Trophoblast cell (in vitro differentiated cells and primary cell): ENCODE data around the gene ENTPD2.

Experiments
- DNase-seq, 2 donors: peaks; one replicate each; pipeline ENCODE4 v3.0.0-alpha.2; 2016
- H2AFZ ChIP-seq: 2 replicates; pipeline ENCODE4 v1.6.1; 2013; ENCODE audit warnings: low read length, moderate library complexity, mild to moderate bottlenecking; ENCODE audit not compliant: insufficient read depth, poor library complexity
- H2AK5ac ChIP-seq: 2 replicates; pipeline ENCODE4 v1.6.1; 2013; ENCODE audit warnings: mild to moderate bottlenecking, low read length
- H2BK120ac ChIP-seq: 2 replicates; pipeline ENCODE4 v1.6.1; 2013; ENCODE audit warnings: low read length, mild to moderate bottlenecking, moderate library complexity; ENCODE audit not compliant: insufficient read depth, poor library complexity
- H2BK12ac ChIP-seq: 2 replicates; pipeline ENCODE4 v1.6.1; 2013; ENCODE audit warnings: mild to moderate bottlenecking, low read length, moderate library complexity
- H2BK5ac ChIP-seq: 2 replicates; pipeline ENCODE4 v1.6.1; 2013; ENCODE audit warnings: low read length, low read depth, moderate library complexity, mild to moderate bottlenecking; ENCODE audit not compliant: poor library complexity
- H3K14ac ChIP-seq: 2 replicates; pipeline ENCODE4 v1.6.1; 2013; ENCODE audit warnings: mild to moderate bottlenecking, low read length
- H3K18ac ChIP-seq: 2 replicates; pipeline ENCODE4 v1.6.1; 2013; ENCODE audit warnings: mild to moderate bottlenecking, low read length
- H3K23ac ChIP-seq: 2 replicates; pipeline ENCODE4 v1.6.1; 2013; ENCODE audit warnings: low read length
- H3K27ac ChIP-seq: 2 replicates; pipeline ENCODE4 v1.5.1; 2013; ENCODE audit warnings: low read depth, mild to moderate bottlenecking, inconsistent platforms, low read length, moderate library complexity
- H3K27me3 ChIP-seq: 2 replicates; pipeline ENCODE4 v1.6.1; 2013; ENCODE audit warnings: inconsistent platforms, mild to moderate bottlenecking, low read length, moderate library complexity; ENCODE audit not compliant: insufficient read depth
- H3K36me3 ChIP-seq, 2 experiments: 1 replicate in 1 of 2; 2 replicates in 1 of 2; pipeline ENCODE4 v1.6.1; 2013; ENCODE audit warnings: low read length in 2 of 2, mild to moderate bottlenecking in 2 of 2, moderate library complexity in 1 of 2; ENCODE audit not compliant: insufficient read depth in 2 of 2, control insufficient read depth in 1 of 2
- H3K4ac ChIP-seq: 2 replicates; pipeline ENCODE4 v1.6.1; 2013; ENCODE audit warnings: low read depth, mild to moderate bottlenecking, low read length, moderate library complexity
- H3K4me1 ChIP-seq, 2 experiments: 1 replicate in 1 of 2; 2 replicates in 1 of 2; pipeline ENCODE4 v1.6.1; 2013; ENCODE audit warnings: low read length in 2 of 2, mild to moderate bottlenecking in 2 of 2, moderate library complexity in 1 of 2; ENCODE audit not compliant: insufficient read depth in 2 of 2, control insufficient read depth in 1 of 2
- H3K4me2 ChIP-seq: 2 replicates; pipeline ENCODE4 v1.6.1; 2013; ENCODE audit warnings: inconsistent platforms, mild to moderate bottlenecking, low read length, moderate library complexity
- H3K4me3 ChIP-seq: 2 replicates; pipeline ENCODE4 v1.5.1; 2013; ENCODE audit warnings: mild to moderate bottlenecking, low read depth, low read length, inconsistent platforms
- H3K79me1 ChIP-seq: one replicate; pipeline ENCODE4 v1.6.1; 2013; ENCODE audit warnings: low read length
- H3K79me2 ChIP-seq: 2 replicates; pipeline ENCODE4 v1.6.1; 2013; ENCODE audit warnings: low read length, mild to moderate bottlenecking; ENCODE audit not compliant: control insufficient read depth, insufficient read depth, poor library complexity
- H3K9ac ChIP-seq: 2 replicates; pipeline ENCODE4 v1.6.1; 2013; ENCODE audit warnings: mild to moderate bottlenecking, low read length
- H3K9me3 ChIP-seq: 2 replicates; pipeline ENCODE4 v1.6.1; 2013; ENCODE audit warnings: low read depth, mild to moderate bottlenecking, control low read depth, inconsistent platforms, low read length; ENCODE audit not compliant: insufficient read depth
- H4K12ac ChIP-seq: 2 replicates; pipeline ENCODE4 v1.6.1; 2013; ENCODE audit warnings: low read depth, mild to moderate bottlenecking, low read length, moderate library complexity
- H4K8ac ChIP-seq: 2 replicates; pipeline ENCODE4 v1.6.1; 2013; ENCODE audit warnings: low read depth, mild to moderate bottlenecking, low read length, moderate library complexity
- H4K91ac ChIP-seq: one replicate; pipeline ENCODE4 v1.6.1; 2013; ENCODE audit warnings: low read depth, mild to moderate bottlenecking, low read length, moderate library complexity
- WGBS: extraction: QIAGEN DNeasy Blood & Tissue Kit; methylation state at CpG from one replicate; pipeline ENCODE4 v1.1.7; 2013; ENCODE audit warnings: missing lambda C conversion rate; ENCODE audit not compliant: insufficient read length, insufficient coverage; ENCODE audit errors: extremely low coverage; 5-methylcytosine and 5-hydroxymethylcytosine counted together

The ENTPD2 gene

DNA sequence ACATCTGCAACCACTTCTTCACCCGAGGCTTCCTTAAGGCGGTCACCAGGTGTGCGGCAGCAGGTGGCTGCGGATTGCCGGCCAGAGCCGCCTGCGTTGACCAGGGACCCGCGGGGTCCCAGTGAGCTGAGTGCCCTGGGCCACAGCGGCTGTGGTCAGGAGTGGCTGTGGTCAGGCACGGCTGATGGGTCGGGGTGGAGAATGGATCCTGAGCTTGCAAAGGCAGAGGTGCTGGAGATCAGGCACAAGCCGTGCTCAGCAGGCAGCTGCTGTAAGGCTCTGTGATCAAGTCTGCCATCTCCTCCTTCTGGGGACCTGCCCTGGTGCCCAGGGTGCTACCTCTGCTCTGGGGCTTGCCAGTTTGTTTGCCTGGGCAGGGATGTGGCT is 25.5 kb upstream of the ENTPD2 start:
- peaks cover 10 to 14% of the 10 kb centered on the region in 2 experiments for H3K4me1 ChIP-seq
- H4K8ac ChIP-seq: no peak overlapping the region
- no peak overlapping the region for H2AK5ac ChIP-seq
- H3K9ac ChIP-seq: no peak overlapping the region
- H2BK120ac ChIP-seq: no peak overlapping the region
- DNase-seq: no peak
- H3K36me3 ChIP-seq: peaks cover 0 to 2% of the 10 kb centered on the region in 2 experiments
- H2BK5ac ChIP-seq: no peak overlapping the region
- no peaks in the 10 kb centered on the region for H3K79me2 ChIP-seq
- no peak overlapping the region for H2AFZ ChIP-seq
- peaks cover 9% of the 10 kb centered on the region for H3K9me3 ChIP-seq
- no peak overlapping the region for H4K12ac ChIP-seq
- H3K27me3 ChIP-seq: peaks cover 22% of the 10 kb centered on the region
- WGBS: no CpG with 5 or more reads among the region's 13 CpGs
- H4K91ac ChIP-seq: no peak overlapping the region
- no peak overlapping the region for H2BK12ac ChIP-seq
- no peak overlapping the region for H3K4me2 ChIP-seq
- peaks cover 3% of the 10 kb centered on the region for H3K79me1 ChIP-seq
- H3K4ac ChIP-seq: no peak overlapping the region
- H3K27ac ChIP-seq: no peak overlapping the region
- no peak overlapping the region for H3K18ac ChIP-seq
- no peak overlapping the region for H3K14ac ChIP-seq
- no peak overlapping the region for H3K4me3 ChIP-seq
- no peak overlapping the region for H3K23ac ChIP-seq

GRCh38 chr9:137078701-137079400 is 25.0 kb upstream of the ENTPD2 start:
- peak overlapping the region; percentile 90 for H3K4me2 ChIP-seq
- H4K91ac ChIP-seq: no peak overlapping the region
- H2BK5ac ChIP-seq: no peak overlapping the region
- H3K27me3 ChIP-seq: peaks cover 22% of the 10 kb centered on the region
- H3K14ac ChIP-seq: no peak overlapping the region
- no peaks in the 10 kb centered on the region for H3K79me2 ChIP-seq
- no peak overlapping the region for H4K8ac ChIP-seq
- H3K4me3 ChIP-seq: no peak overlapping the region
- H3K9ac ChIP-seq: no peak overlapping the region
- H3K18ac ChIP-seq: no peak overlapping the region
- no peak overlapping the region for H2BK120ac ChIP-seq
- H3K36me3 ChIP-seq: peaks cover 0 to 2% of the 10 kb centered on the region in 2 experiments
- peaks cover 9% of the 10 kb centered on the region for H3K9me3 ChIP-seq
- H3K27ac ChIP-seq: no peak overlapping the region
- WGBS: no CpG with 5 or more reads among the region's 51 CpGs
- peak overlapping the region; percentile 13 for H2AFZ ChIP-seq
- no peak overlapping the region for H3K23ac ChIP-seq
- no peak overlapping the region for H2BK12ac ChIP-seq
- H2AK5ac ChIP-seq: no peak overlapping the region
- no peak overlapping the region for H3K4ac ChIP-seq
- peaks cover 3% of the 10 kb centered on the region for H3K79me1 ChIP-seq
- no peak overlapping the region for H4K12ac ChIP-seq
- H3K4me1 ChIP-seq: peaks cover 10 to 14% of the 10 kb centered on the region in 2 experiments
- peak; percentile 22 to 39 for DNase-seq

- no peak overlapping the region for H3K9ac ChIP-seq
- H2BK120ac ChIP-seq: no peak overlapping the region
- no peak overlapping the region for H3K18ac ChIP-seq
- H3K23ac ChIP-seq: no peak overlapping the region
- H3K14ac ChIP-seq: no peak overlapping the region
- H2BK5ac ChIP-seq: no peak overlapping the region
- H3K79me1 ChIP-seq: peaks cover 3% of the 10 kb centered on the region
- H4K12ac ChIP-seq: no peak overlapping the region
- H3K4me3 ChIP-seq: peak overlapping the region; percentile 71
- no peak overlapping the region for H3K27ac ChIP-seq
- H2AFZ ChIP-seq: peak overlapping the region; percentile 30
- no peak overlapping the region for H2AK5ac ChIP-seq
- H3K36me3 ChIP-seq: peaks cover 0 to 2% of the 10 kb centered on the region in 2 experiments
- H3K79me2 ChIP-seq: no peaks in the 10 kb centered on the region
- peak overlapping the region; percentile 23 for H4K8ac ChIP-seq
- H3K4me1 ChIP-seq: peaks cover 10 to 14% of the 10 kb centered on the region in 2 experiments
- DNase-seq: no peak
- WGBS: no CpG with 5 or more reads among the region's 76 CpGs
- peak overlapping the region; percentile 0 for H4K91ac ChIP-seq
- H2BK12ac ChIP-seq: no peak overlapping the region
- H3K27me3 ChIP-seq: peaks cover 22% of the 10 kb centered on the region
- peaks cover 9% of the 10 kb centered on the region for H3K9me3 ChIP-seq
- H3K4ac ChIP-seq: no peak overlapping the region
- peak overlapping the region; percentile 90 for H3K4me2 ChIP-seq
Measured at GRCh38 chr9:137077758-137078693, 24.2 kb upstream of the ENTPD2 start.

GRCh38 chr9:137077010-137077747 is 23.3 kb upstream of the ENTPD2 start, which contains the start of gene UAP1L1:
TSS of gene UAP1L1 (plus strand) at chr9:137077517. CDS start at chr9:137077533, 16 bp downstream.
- Histone ChIP-seq H3K79me1 (peaks cover 3% of the 10 kb centered on the region), H4K8ac (peak within 1 kb of the TSS; percentile 23), H2BK5ac (no peak within 1 kb of the TSS), H3K9ac (no peak within 1 kb of the TSS), H3K4me2 (peak within 1 kb of the TSS; percentile 90), H2BK120ac (no peak within 1 kb of the TSS), H2BK12ac (no peak within 1 kb of the TSS), H3K9me3 (peaks cover 6% of the 10 kb centered on the region), H3K27me3 (peaks cover 22% of the 10 kb centered on the region), H3K4me3 (peak within 1 kb of the TSS; percentile 71), H4K91ac (peak within 1 kb of the TSS; percentile 7), H3K4ac (no peak within 1 kb of the TSS), H3K79me2 (no peaks in the 10 kb centered on the region), H4K12ac (no peak within 1 kb of the TSS), H3K18ac (no peak within 1 kb of the TSS), H3K4me1 (peaks cover 10 to 14% of the 10 kb centered on the region in 2 experiments), H3K14ac (no peak within 1 kb of the TSS), H2AFZ (peak within 1 kb of the TSS; percentile 30), H3K23ac (no peak within 1 kb of the TSS), H3K27ac (no peak within 1 kb of the TSS), H3K36me3 (peaks cover 0 to 2% of the 10 kb centered on the region in 2 experiments), H2AK5ac (no peak within 1 kb of the TSS)
- no CpG with 5 or more reads among the region's 87 CpGs for WGBS
- DNase-seq: peak; percentile 51 to 66
